HG03521 (cell line): ENCODE data around the gene C16orf95.

Experiments used
- ATAC-seq: cut with Tn5 transposase; IDR thresholded peaks from one replicate; pipeline ENCODE4 v1.9.1; 2021; ENCODE audit warnings: mild to moderate bottlenecking, moderate library complexity; ENCODE audit not compliant: unreplicated experiment

Gene C16orf95

GRCh38 chr16:87333581-87334331 lies 16.6 kb upstream of the C16orf95 start:
- ATAC-seq = no peak

DNA sequence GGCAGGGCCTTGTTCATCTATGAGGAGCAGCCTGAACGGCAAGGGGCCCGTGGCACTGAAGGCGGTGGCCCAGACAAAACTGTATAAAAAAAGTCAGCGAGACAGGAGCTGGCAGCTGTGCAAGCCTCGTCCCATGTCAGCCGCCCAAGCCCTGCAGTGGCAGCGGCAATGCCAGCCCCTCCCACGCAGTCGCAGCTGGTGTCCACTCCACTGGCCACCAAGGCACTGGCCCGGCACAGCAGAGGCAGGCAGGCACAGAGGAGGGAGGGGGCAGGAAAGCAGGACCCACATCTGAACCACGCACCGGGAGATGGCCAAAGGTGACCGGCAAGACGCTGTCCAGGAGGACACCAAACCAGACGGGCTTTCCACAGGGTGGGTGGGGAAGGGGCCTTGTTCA lies 15.9 kb upstream of the C16orf95 start:
- no peak for ATAC-seq

DNA sequence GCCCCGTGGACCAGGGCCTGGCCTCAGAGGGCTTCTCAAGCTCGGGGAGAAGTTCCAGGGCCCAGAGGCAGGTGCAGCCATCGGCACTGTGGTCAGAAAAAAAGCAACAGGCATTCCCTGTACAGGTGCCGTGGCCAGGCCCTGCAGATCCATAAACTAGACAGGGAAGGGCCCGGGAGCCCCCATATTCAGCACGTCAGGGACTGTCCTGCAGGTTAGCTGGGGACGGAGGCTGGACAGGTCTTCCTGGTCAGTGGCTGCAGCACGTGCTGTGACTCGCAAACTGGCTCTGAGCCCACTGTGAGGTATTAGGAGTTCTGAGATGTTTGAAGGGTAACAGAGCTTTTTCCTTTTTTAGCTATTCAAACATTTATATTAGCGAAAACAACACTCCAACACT lies 15.0 kb upstream of the C16orf95 start:
- ATAC-seq = no peak

GRCh38 chr16:87331241-87331801 lies 14.1 kb upstream of the C16orf95 start:
- ATAC-seq = no peak

DNA sequence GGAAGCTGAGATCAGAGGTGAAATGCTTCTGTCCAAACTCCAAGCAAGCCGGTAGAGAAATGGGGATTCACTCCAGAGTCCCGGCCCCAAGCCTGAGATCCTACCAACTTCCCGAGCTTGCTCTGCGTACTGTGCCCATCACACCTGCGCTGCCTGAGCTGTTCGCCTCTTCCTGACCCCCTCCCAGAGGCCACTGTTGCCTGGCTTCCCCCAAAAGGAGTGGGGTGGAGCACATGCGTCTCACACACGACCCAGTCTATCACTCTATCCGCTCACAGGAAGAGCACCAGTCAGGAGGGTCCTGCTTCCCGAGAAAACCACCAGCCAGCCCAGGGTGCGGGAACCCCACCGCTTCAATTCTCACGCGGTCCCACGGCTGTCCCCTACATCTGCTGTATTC lies 13.5 kb upstream of the C16orf95 start:
- no peak for ATAC-seq

DNA sequence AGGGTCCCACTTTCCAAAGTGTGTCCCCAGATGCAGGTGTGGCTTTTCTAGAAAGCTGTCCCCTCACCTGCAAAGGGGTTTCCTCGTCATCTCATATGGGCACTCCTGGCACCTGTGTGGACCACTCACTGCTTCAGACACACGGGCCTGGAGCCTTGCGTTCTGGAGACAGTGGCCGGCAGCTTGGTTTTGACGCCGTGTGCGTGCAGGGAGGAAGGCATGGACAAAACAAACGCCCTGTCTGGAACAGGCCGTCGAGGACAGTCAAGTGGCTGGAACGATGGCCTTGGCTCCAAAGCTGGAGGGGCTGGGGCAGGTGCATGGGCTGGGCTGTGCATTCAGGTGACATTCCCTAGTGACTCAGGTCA lies 13.0 kb upstream of the C16orf95 start:
- no peak for ATAC-seq

GRCh38 chr16:87329436-87330256 lies 12.5 kb upstream of the C16orf95 start:
- no peak for ATAC-seq

DNA sequence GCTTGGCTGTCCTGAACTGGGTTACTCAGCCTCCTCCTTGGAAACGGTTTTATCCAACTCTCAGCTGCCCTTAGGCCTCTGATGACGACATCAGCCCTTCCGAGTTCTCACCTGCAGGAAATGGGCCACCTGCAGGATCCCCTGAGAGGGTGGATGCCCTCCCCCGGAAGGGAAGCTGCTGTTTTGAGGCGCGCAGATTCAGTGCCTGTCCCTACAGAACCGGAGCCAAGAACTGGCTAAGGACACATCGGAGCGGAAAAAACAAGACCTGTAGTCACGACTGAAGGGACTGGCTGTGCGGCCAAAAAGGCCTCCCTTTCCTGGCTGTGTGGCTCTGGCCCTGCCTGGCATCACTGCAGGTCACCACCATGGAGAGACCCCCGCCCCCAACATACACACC lies 11.7 kb upstream of the C16orf95 start:
- ATAC-seq = no peak

DNA sequence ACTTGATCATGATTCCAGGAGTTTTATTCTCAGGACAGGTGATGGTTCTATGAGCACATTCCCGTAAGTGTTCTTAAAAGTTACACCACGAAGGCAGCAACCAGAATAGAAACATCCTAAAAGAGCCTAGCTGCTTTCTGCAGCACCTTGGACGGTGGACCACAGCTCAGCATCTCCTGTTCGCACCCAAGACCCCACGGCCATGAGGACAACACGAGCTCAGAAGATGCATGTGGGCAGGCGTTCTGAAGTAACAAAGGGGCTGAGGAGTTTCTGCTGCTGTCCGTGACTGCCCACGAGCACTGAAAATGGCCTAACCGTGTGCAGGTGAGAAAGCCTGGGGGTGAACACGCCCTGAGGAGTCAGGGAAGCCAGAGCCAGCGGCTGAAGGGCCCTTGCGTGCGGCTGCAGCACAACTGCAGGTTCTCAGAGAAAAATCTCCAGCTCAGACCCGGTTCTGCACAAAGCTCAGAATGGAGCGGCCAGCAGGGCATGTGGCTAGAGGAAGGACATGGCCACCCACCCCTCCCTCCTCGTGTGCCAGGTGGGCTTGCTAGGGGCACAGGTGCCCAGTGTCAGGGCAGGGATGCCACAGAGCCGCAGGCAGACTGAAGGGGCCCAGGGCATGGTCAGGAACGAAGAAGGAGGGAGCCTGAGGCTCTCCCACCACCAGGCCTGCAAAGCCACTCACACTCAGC lies 10.8 kb upstream of the C16orf95 start:
- ATAC-seq = no peak

- ATAC-seq = no peak
These were observed 9.0 kb upstream of the C16orf95 start for GRCh38 chr16:87326151-87326571.

DNA sequence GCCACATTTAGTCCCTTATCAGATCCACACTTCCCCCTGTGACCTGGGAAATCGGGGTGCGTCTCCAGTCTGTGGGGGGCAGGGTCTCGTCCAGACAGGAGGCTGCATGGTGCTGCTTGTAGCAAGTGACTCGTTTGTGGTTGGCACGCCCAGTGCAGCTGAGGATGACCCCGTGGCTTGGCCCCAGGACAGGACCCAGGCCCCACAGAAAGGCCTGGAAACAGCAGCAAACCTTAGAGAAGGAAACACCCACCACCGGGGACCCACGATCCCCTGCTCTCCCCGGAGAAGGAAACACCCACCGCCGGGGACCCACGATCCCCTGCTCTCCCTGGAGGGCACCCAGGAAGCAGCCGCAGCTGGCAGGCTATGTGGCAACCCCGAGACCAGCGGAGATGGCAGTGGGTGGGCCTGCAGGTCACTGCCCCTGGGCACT lies 8.2 kb upstream of the C16orf95 start:
- ATAC-seq = no peak

DNA sequence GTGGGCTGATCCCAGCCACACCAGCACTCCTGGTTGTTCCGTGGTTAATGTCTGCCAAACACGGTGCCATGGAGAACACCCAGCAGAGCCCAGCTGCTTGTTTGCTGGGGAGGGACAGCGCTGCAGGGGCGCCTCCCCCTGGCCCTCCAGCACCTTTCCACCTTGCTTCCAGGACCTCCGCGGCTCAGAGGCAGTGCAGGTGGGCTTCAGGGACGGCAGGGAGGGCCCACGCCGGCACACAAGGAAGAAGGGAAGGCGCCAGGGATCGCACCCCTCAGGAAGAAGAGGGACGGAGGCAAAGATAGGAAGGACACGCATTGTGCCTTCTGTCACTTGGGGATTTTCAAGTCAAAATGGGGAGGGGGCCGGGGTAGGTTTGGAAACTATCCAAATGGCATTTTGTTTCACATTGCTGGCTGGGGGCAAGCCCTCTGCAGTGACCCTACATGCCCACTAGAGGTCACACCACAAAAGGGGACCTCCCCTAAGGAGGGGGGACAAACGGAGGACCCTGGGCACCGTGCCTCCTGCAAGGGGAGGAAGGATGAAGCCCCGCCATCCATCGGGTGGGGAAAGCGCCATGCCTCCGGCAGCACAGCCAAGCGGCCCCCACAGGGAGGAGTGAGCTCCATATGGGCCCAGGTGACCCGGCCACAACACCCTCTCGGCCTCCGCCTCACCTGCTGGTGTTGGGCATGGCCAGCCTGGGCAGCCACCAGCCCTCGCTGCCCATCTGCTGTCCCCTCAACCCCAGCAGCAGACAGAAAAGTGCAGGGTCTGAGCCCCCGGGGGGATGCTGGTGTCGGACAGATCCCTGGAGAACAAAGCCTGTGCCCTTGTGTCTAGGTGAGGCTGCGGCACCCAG lies 7.5 kb upstream of the C16orf95 start:
- no peak for ATAC-seq

DNA sequence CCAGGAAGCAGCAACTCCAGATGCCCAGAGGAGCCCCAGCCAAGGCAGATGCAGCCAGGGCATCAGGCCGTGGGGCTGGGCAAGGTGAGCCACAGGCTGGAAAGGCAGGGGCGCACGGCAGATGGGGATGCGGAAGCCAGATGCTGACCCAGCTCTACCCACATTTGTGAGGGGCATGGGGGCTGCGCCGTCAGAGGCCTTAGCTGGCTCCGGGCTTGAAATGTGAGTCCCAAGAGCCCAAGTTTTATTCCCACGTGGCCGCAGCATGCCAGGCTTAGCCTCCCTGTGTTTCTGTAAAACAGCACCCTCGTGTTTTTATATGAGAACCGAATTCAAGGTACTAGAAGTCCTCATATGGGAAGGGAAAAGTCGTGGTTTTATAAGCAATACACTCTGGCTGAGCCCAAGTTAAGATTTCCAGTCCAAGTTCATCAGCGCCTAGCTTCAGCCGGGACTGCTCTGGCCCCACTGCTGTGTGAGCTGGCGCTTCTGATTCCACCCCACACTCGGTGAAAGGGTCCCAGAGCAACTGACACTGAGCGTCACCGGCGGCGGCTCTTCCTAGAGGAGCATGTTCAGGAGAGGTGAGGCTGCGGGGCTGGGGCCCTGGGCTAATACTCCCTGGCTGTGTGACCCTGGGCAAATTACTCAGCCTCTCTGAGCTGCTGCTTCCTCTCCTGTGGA lies 6.7 kb upstream of the C16orf95 start:
- ATAC-seq = no peak

DNA sequence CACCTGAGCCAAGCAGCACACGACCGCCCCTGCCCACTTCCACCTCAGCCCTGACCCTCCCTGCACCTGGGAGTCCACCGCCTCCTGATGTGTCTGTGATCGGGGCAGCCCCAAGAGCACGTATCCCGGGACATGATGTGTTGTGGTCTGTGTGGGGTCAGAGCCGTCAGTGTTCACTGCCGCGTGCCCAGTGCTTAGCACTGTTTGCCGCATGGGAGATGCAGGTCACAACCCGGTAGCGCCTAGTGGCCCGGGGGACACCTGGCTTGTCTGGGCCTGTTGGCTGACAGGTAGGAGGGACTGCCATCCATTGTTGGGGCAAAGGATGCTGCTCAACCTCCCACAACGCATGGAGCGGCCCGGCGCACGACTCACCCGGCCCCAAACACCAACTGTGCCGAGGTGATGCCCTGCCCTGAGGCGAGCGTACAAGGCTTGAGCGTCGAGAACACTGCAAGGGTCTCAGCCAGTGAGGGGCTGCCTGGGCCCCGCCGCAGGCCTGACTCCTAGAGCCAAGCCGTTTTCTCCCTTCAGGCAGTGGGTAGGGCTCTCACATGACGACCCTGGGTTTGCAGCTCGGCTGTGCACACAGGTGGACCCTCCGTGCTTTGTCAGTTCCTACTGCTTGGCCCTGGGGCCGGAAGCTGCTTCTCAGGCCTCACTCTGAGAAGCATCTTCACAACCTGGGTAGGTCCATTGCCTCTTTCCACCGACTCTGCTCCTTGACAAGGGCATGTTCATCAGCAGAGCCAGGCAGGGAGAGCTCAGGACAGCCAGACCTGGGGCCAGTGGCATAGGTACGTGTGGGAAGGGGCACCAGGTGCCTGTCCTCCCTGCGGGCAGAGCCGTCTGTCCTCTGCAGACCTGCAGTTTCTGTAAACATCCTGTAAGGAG lies 5.9 kb upstream of the C16orf95 start:
- ATAC-seq = no peak

GRCh38 chr16:87322360-87322759 lies 5.2 kb upstream of the C16orf95 start:
- ATAC-seq = no peak

- ATAC-seq = no peak
These were observed 4.3 kb upstream of the C16orf95 start for GRCh38 chr16:87321336-87322107.

DNA sequence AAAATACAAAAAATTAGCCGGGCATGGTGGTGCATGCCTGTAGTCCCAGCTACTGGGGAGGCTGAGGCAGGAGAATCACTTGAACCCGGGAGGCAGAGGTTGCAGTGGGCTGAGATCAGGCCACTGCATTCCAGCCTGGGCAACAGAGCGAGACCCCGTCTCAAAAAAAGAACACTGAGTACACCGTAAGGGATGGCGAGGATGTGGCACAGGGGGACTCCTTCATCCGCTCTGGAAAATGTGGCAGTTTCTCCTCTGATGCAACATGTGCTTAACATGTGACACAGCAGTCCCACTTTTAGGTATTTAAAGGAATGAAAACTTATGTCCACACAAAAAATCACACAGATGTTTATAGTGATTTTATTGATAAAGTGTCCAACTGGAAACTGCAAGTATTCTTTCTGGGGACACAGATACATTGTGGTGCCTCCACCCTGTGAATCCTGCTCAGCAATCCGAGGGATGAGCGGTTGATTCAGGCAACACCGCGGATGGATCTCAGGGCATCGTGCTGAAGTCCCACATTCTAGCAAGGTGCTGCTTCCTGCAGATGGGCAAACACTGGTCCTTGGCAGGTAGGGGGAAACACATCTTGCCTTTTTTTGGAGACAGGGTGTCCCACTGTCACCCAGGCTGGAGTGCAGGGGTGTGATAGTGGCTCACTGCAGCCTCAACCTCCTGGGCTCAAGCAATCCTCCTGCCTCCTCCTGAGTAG lies 3.5 kb upstream of the C16orf95 start:
- ATAC-seq = no peak
